Measurements from ENCODE around the gene DSTN. TPM values are rescaled to one million over a fixed set of nuclear protein-coding genes. Genes with fewer than 3 reads are reported as not detected.
A peak's percentile ranks its signal among the peaks of the same experiment; 100 is the strongest.

DSTN gene
- total RNA-seq, 1 donor from 2014 or later, result 91.9 TPM

DNA sequence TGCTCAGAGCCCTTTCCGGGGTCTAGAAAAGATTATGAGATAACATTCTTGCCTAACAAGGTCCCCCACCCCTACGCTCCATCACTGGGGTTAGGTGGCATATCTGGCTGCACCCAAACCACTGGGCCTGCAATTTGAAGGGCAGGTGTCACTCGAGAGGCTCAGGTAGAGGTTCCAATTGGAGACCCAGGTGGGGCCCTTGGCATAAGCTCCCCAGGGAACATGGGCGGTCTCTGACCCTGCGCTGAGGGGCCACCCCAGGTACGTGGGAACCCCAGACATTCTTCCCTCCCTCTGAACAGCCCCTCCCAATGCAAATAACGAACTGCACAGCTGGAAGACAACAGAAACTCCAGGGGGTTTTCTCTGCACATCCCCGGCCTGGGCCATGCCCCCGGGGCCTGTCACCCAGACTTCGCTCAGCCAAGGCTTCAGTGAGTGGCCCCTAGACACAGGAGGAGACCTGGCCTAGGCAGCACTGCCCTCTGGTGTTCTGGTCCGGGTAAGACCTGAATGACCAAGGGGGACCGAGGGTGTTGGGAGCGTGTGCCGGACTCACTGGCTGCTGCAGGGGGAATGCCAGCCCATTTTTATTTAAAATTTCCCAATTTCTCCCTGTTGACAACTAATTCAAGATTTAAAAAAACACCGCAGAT, 47.5 kb downstream of the DSTN start:
- Mint-ChIP-seq H3K4me1 (no peaks in the 10 kb centered on the region), H3K27me3 (ENCODE audit: low read depth) (no peaks in the 10 kb centered on the region), H3K36me3 (ENCODE audit: low read depth) (no peaks in the 10 kb centered on the region), H3K4me3 (no peak overlapping the region), H3K9me3 (no peaks in the 10 kb centered on the region), H3K27ac (ENCODE audit: unreplicated experiment) (no peak overlapping the region)
- peak; percentile 67 for DNase-seq (ENCODE audit: low read depth, low spot score)
- peak; percentile 74 for TF ChIP-seq CTCF (conservative IDR thresholded peaks at IDR 0.05)

DNA sequence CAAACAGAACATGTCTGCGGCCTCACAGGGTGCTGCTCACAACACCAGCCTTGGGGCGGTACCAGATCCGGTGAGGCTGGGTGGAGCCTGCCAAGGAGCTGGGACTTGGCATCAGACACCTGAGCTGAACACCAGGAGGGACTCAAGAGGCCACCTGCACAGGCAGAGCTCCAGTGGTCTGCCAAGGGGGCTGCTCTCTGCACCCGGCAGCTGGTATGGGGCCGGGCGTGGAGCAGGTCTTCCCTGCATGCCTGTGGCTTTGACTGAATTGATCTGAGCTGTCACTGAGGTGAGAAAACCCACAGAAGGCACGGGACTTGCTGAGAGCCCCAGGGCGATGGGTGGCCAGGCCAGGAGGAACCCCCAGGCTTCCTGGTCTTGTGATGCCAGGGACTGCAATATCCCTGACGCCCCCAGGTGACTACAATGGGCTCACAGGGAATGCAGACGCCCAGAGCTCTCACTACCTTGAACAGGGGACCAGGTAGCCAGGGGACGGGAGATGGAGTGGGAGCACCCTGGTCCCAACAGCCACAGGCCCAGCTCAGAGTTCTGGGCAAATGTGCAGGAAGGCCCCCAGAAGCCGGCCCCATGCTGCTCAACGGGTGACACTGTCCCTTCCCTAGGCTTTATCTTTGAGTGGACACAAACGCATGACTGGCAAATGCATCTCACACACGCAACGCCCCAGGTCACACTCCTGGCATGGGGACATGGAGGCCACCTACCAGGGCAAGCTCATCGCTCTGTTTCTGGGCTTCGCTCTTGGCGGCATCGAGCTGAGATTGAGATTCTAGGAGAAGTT, 48.2 kb downstream of the DSTN start:
- TF ChIP-seq CTCF (conservative IDR thresholded peaks at IDR 0.05), result no peak
- Mint-ChIP-seq H3K9me3 (no peaks in the 10 kb centered on the region), H3K4me1 (no peaks in the 10 kb centered on the region), H3K27me3 (ENCODE audit: low read depth) (no peaks in the 10 kb centered on the region), H3K36me3 (ENCODE audit: low read depth) (no peaks in the 10 kb centered on the region), H3K27ac (ENCODE audit: unreplicated experiment) (peak overlapping the region; percentile 29), H3K4me3 (no peak overlapping the region)
- DNase-seq (ENCODE audit: low read depth, low spot score), result no peak

GRCh38 chr20:17618673-17619013, 48.8 kb downstream of the DSTN start:
- no peaks in the 10 kb centered on the region for H3K36me3 Mint-ChIP-seq (ENCODE audit: low read depth)
- DNase-seq (ENCODE audit: low read depth, low spot score), result no peak
- no peaks in the 10 kb centered on the region for H3K4me1 Mint-ChIP-seq
- no peak for TF ChIP-seq CTCF (conservative IDR thresholded peaks at IDR 0.05)
- no peak overlapping the region for H3K4me3 Mint-ChIP-seq
- no peaks in the 10 kb centered on the region for H3K27me3 Mint-ChIP-seq (ENCODE audit: low read depth)
- H3K9me3 Mint-ChIP-seq, result no peaks in the 10 kb centered on the region
- peak overlapping the region; percentile 29 for H3K27ac Mint-ChIP-seq (ENCODE audit: unreplicated experiment)

- Mint-ChIP-seq H3K27me3 (ENCODE audit: low read depth) (no peaks in the 10 kb centered on the region), H3K4me3 (no peak overlapping the region), H3K27ac (ENCODE audit: unreplicated experiment) (no peak overlapping the region), H3K9me3 (no peaks in the 10 kb centered on the region), H3K4me1 (no peaks in the 10 kb centered on the region), H3K36me3 (ENCODE audit: low read depth) (no peaks in the 10 kb centered on the region)
- no peak for TF ChIP-seq CTCF (conservative IDR thresholded peaks at IDR 0.05)
- no peak for DNase-seq (ENCODE audit: low read depth, low spot score)
Measured at GRCh38 chr20:17619351-17620093, 49.6 kb downstream of the DSTN start.

DNA sequence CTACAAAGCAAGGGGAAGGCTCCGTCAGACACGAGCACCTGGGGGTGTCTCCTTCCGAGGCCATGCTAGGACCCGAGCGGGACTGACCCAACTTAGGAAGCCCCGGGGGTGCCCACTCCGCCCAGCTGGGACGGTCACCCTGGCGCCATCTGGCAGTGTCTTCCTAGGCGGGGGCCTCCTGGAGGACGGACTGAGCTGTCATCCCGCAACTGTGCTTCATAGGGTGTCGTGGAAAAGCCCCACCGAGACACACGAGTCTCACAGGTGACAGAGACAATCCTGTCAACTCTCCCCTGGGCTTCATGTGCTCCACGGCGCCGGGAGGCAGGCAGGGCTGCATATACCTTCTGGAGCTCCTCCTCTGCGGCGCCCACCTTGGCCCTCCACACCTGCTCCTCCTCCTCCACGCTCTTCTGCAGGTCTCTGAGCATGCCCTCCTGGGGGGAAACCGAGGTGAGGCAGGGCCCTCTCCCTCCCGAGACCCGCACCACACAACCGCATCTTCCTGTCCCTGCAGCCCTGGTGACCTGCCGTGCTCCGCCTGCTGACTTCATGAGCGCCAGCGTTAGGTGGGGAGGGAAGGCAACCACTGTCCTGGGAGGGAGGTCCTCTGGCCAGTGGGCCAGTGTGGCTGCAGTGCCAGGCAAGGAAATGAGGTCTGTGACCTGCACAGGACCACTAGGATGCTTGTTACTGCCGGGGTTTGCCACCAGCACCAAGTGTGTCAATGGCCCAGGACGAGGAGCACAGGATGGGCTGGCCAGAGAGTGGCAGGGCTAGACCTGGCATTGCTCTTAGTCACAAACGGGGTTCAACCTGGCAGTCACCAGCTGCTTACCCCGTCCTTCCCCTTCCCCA, 50.7 kb downstream of the DSTN start:
- no peak overlapping the region for H3K27ac Mint-ChIP-seq (ENCODE audit: unreplicated experiment)
- no peak for DNase-seq (ENCODE audit: low read depth, low spot score)
- no peaks in the 10 kb centered on the region for H3K4me1 Mint-ChIP-seq
- no peaks in the 10 kb centered on the region for H3K9me3 Mint-ChIP-seq
- H3K36me3 Mint-ChIP-seq (ENCODE audit: low read depth), result no peaks in the 10 kb centered on the region
- H3K27me3 Mint-ChIP-seq (ENCODE audit: low read depth), result no peaks in the 10 kb centered on the region
- H3K4me3 Mint-ChIP-seq, result no peak overlapping the region
- TF ChIP-seq CTCF (conservative IDR thresholded peaks at IDR 0.05), result no peak
